Spleen (tissue), 7 donors: ENCODE data around the gene BAZ1B.
"Not testable (repeated sequence)": the region's sequence is repeated elsewhere in the genome, so short reads cannot be mapped to it uniquely, and the experiment has no call there.

Source experiments
- POLR2A ChIP-seq, 3 donors: fragments of 450-650 bp; IDR thresholded peaks; one replicate each; pipeline ENCODE4 v1.5.1; 2017; ENCODE audit warnings: antibody characterized with exemption in 3 of 3, mild to moderate bottlenecking in 1 of 3
- POLR2AphosphoS5 ChIP-seq, 3 donors: sonication (generic); formaldehyde crosslinking; IDR thresholded peaks; one replicate each; pipeline ENCODE4 v1.5.1; 2017; ENCODE audit warnings: antibody characterized with exemption in 3 of 3
- TF ChIP-seq, protein P1 (sequence below), 11 experiments: fragments of 200-600 bp in 7 of 11; fragments of 450-650 bp in 4 of 11; sonication (generic) in 4 of 11; IDR thresholded peaks in 8 of 11; conservative IDR thresholded peaks in 3 of 11; 1 replicate in 7 of 11; 2 replicates in 4 of 11; pipeline versions ENCODE4 v1.4.0 to v1.8.0; 2016 to 2021; ENCODE audit warnings: antibody characterized with exemption in 11 of 11, inconsistent platforms in 4 of 11, mild to moderate bottlenecking in 1 of 11
- donor health status: DM: no; HTN: no; CAD: no; lungs with moderate emphysema.
- donor health status: DM: no; HTN: no; CAD: no.
- donor health status: DM: no; HTN: no; CAD: no.

DNA sequence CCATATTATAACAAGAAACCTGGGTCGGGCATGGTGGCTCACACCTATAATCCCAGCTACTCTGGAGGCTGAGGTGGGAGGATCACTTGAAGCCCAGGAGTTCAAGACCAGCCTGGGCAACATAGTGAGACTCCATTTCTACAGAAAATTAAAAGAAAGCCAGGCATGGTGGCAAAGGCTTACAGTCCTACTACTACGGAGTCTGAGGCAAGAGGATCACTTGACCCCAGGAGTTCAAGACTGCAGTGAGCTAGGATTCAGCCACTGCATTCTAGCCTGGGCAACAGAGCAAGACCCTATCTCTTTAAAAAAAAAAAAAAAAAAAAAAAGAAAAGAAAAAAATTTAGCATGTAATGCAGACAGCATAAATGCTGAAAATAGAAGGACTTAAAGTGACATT lies 16.4 kb upstream of the BAZ1B start:
- not testable (repeated sequence) for TF ChIP-seq POLR2A, POLR2AphosphoS5 (IDR thresholded peaks at IDR 0.05)
- TF ChIP-seq, protein P1, sequence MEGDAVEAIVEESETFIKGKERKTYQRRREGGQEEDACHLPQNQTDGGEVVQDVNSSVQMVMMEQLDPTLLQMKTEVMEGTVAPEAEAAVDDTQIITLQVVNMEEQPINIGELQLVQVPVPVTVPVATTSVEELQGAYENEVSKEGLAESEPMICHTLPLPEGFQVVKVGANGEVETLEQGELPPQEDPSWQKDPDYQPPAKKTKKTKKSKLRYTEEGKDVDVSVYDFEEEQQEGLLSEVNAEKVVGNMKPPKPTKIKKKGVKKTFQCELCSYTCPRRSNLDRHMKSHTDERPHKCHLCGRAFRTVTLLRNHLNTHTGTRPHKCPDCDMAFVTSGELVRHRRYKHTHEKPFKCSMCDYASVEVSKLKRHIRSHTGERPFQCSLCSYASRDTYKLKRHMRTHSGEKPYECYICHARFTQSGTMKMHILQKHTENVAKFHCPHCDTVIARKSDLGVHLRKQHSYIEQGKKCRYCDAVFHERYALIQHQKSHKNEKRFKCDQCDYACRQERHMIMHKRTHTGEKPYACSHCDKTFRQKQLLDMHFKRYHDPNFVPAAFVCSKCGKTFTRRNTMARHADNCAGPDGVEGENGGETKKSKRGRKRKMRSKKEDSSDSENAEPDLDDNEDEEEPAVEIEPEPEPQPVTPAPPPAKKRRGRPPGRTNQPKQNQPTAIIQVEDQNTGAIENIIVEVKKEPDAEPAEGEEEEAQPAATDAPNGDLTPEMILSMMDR (IDR thresholded peaks at IDR 0.05 in 8 of 11, conservative IDR thresholded peaks at IDR 0.05 in 3 of 11): not testable (repeated sequence)
